ENCODE results near the gene WASF3. TPM values are rescaled to one million over a fixed set of nuclear protein-coding genes. Genes with fewer than 3 reads are reported as not detected.

WASF3 gene
- total RNA-seq, 2 donors from 2014 or later: 11.8 to 14.4 TPM

DNA sequence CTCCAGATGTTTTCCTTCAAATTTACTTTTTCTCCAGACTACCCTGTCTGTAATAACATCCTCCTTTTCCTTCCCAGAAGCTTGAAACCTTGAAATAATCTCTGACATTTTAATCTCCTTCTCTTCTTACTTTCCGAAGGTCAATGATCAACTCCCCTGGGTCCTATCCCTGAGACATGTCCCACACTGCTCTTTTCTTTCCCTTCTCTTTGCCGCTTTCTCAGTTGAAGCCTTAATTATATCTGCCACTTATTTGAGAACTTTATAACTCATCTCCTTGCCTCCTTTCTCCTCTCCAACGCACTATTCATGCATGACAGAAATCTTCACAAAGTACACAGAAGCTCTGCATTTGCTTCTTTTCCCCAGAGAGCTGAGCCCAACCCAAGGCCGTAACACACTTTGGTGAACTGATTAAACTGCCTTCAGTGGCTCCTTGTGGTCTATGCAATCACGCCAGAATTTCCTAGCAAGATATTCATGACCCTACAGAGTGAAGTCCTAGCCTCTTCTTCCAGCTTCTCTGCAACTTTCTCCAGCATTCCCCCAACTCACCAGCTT is 9.2 kb upstream of the WASF3 start:
- DNase-seq (ENCODE audit: low spot score): no peak
- Histone ChIP-seq H3K9me3 (no peaks in the 10 kb centered on the region), H3K4me3 (no peak overlapping the region), H3K4me1 (no peaks in the 10 kb centered on the region), H3K27ac (no peak overlapping the region), H3K36me3 (no peaks in the 10 kb centered on the region), H3K27me3 (no peaks in the 10 kb centered on the region)
- TF ChIP-seq, protein P1, sequence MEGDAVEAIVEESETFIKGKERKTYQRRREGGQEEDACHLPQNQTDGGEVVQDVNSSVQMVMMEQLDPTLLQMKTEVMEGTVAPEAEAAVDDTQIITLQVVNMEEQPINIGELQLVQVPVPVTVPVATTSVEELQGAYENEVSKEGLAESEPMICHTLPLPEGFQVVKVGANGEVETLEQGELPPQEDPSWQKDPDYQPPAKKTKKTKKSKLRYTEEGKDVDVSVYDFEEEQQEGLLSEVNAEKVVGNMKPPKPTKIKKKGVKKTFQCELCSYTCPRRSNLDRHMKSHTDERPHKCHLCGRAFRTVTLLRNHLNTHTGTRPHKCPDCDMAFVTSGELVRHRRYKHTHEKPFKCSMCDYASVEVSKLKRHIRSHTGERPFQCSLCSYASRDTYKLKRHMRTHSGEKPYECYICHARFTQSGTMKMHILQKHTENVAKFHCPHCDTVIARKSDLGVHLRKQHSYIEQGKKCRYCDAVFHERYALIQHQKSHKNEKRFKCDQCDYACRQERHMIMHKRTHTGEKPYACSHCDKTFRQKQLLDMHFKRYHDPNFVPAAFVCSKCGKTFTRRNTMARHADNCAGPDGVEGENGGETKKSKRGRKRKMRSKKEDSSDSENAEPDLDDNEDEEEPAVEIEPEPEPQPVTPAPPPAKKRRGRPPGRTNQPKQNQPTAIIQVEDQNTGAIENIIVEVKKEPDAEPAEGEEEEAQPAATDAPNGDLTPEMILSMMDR (IDR thresholded peaks at IDR 0.05): no peak

DNA sequence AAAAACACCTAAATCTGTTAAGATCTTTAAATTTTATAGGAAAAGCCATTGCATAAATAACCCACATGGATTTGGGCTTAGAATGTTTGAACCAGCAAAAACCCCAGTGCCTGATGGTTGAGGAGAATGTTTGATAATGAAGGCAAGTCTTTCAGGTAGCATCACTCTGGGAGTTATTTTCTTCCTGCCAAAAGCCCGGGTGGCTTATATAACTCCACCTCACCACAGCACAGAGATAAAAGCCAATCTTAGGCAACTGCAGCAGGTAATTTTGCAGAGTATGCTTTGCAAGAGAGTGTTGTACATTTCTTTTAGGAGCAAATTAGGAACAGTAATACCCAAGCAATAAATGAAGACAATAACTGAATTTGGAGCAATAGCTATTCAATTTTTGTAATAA is 7.8 kb upstream of the WASF3 start:
- Histone ChIP-seq H3K9me3 (no peaks in the 10 kb centered on the region), H3K27me3 (no peaks in the 10 kb centered on the region), H3K4me1 (no peaks in the 10 kb centered on the region), H3K36me3 (no peaks in the 10 kb centered on the region), H3K27ac (no peak overlapping the region), H3K4me3 (no peak overlapping the region)
- TF ChIP-seq, protein P1 (IDR thresholded peaks at IDR 0.05): no peak
- DNase-seq (ENCODE audit: low spot score): no peak

DNA sequence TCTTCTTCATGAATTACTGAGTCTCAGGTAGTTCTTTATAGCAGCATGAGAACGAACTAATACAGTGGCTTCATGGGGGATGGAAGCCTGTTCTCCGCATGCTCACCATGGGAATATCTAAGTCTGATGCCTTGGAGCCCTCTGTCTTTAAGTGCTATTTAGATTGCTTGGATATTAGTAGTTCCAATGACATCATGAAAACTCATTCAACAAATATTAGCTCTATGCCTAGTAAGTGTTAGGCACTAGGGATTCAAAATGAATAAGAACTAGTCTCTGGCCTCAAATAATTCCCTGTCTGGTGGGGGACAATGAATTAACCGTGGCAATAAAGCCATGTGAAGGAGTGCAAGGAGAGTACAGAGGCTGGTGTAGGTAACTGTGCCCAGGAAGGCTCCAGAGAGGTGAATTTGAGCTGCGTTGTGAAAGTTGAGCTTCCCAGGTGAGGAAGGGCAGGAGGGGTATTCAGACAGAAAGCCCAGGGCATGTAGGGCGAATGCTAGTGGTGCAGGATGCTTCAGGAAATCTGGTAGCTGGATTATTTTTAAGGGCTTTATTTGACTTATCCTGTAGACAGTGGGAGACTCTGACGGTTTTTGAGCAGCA is 6.1 kb upstream of the WASF3 start:
- no peaks in the 10 kb centered on the region for H3K27me3 ChIP-seq
- H3K27ac ChIP-seq: no peak overlapping the region
- H3K36me3 ChIP-seq: no peaks in the 10 kb centered on the region
- H3K4me1 ChIP-seq: no peaks in the 10 kb centered on the region
- H3K9me3 ChIP-seq: no peaks in the 10 kb centered on the region
- TF ChIP-seq, protein P1 (IDR thresholded peaks at IDR 0.05): no peak
- no peak overlapping the region for H3K4me3 ChIP-seq
- no peak for DNase-seq (ENCODE audit: low spot score)

DNA sequence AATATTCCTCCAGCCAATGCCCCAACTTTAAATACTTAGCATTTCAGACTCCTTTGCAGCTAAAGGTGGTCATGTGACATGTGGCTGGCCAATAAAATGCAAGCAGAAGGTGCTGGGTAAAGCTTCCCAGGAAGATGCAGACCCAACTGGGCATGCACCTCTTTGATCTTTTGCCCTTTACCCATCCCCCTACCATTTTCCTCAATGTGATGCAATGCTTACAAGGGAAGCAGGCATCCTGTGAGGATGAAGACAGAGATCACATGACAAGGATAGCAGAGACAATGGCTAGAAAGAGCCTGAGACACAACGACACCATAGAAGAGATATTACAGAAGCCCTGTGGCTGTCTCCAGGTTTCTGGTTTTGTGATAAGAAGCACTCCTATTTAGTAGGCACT is 2.1 kb upstream of the WASF3 start:
- Histone ChIP-seq H3K27ac (no peak overlapping the region), H3K4me1 (peaks cover 0 to 13% of the 10 kb centered on the region in 2 donors), H3K4me3 (no peak overlapping the region), H3K27me3 (no peaks in the 10 kb centered on the region), H3K9me3 (no peaks in the 10 kb centered on the region), H3K36me3 (no peaks in the 10 kb centered on the region)
- TF ChIP-seq, protein P1 (IDR thresholded peaks at IDR 0.05): no peak
- DNase-seq (ENCODE audit: low spot score): no peak

DNA sequence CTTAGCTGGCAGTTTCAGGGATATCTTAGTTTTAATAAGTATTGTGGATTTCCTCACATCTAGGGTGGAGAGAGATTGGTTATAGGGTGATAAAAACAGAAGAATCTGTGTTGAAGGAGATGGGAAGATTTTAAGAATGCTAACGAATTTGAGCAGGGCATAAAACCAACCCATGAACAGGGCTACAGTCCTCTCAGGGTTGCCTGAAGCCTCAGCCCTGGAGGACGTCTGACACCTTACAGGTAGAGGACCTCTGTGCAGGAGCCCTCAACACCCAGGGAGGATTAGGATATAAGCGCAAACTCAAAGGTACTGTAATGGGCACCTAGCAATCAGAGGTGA is 461 bp upstream of the WASF3 start:
- Histone ChIP-seq H3K36me3 (no peaks in the 10 kb centered on the region), H3K4me1 (peaks cover 0 to 29% of the 10 kb centered on the region in 2 donors), H3K4me3 (peak overlapping the region; percentile 14 to 79), H3K27me3 (no peaks in the 10 kb centered on the region), H3K9me3 (no peaks in the 10 kb centered on the region), H3K27ac (no peak overlapping the region)
- TF ChIP-seq, protein P1 (IDR thresholded peaks at IDR 0.05): no peak
- DNase-seq (ENCODE audit: low spot score): no peak

Data from right atrium auricular region (tissue), 2 donors.